Measurements from ENCODE around the gene PNKD.

DNA sequence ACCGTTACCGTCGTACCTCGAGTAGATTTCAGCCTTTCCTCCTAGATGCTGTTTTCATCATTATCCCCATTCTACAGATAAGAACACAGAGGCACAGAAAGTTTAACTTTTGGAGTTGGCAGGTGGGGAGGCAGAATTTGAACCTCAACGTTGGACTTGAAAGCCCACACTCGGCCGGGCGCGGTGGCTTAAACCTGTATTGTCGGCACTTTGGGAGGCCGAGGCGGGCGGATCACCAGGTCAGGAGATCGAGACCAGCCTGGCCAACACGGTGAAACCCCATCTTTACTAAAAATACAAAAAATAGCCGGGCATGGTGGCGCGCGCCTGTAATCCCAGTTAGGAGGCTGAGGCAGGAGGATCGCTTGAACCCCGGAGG is 97.8 kb downstream of the PNKD start:
- TF ChIP-seq, protein P1, sequence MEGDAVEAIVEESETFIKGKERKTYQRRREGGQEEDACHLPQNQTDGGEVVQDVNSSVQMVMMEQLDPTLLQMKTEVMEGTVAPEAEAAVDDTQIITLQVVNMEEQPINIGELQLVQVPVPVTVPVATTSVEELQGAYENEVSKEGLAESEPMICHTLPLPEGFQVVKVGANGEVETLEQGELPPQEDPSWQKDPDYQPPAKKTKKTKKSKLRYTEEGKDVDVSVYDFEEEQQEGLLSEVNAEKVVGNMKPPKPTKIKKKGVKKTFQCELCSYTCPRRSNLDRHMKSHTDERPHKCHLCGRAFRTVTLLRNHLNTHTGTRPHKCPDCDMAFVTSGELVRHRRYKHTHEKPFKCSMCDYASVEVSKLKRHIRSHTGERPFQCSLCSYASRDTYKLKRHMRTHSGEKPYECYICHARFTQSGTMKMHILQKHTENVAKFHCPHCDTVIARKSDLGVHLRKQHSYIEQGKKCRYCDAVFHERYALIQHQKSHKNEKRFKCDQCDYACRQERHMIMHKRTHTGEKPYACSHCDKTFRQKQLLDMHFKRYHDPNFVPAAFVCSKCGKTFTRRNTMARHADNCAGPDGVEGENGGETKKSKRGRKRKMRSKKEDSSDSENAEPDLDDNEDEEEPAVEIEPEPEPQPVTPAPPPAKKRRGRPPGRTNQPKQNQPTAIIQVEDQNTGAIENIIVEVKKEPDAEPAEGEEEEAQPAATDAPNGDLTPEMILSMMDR (IDR thresholded peaks at IDR 0.05; ENCODE audit: low read depth, low read length) = no peak
- TF ChIP-seq POLR2A (IDR thresholded peaks at IDR 0.05; ENCODE audit: extremely low read depth, insufficient read length) = no peak
- TF ChIP-seq, protein P2, sequence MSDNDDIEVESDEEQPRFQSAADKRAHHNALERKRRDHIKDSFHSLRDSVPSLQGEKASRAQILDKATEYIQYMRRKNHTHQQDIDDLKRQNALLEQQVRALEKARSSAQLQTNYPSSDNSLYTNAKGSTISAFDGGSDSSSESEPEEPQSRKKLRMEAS (IDR thresholded peaks at IDR 0.05; ENCODE audit: low read depth, low read length) = no peak

All from NB4 (cell line).